GM18951 (cell line): ENCODE results near the gene SPOCK3.

ENCODE experiments used
- POLR2A ChIP-seq: IDR thresholded peaks from 4 replicates; pipeline ENCODE4 v1.6.1; 2011; ENCODE audit warnings: mild to moderate bottlenecking; ENCODE audit not compliant: insufficient read length, insufficient read depth; ENCODE audit errors: extremely low read depth
- in situ Hi-C: fragments of 300-500 bp; cut with MboI; formaldehyde crosslinking; loops from one replicate; pipeline ENCODE4 v1.12.0; 2022; ENCODE audit warnings: low sequenced_read_pairs, mixed read lengths, inconsistent platforms; ENCODE audit not compliant: unreplicated experiment

Gene SPOCK3

DNA sequence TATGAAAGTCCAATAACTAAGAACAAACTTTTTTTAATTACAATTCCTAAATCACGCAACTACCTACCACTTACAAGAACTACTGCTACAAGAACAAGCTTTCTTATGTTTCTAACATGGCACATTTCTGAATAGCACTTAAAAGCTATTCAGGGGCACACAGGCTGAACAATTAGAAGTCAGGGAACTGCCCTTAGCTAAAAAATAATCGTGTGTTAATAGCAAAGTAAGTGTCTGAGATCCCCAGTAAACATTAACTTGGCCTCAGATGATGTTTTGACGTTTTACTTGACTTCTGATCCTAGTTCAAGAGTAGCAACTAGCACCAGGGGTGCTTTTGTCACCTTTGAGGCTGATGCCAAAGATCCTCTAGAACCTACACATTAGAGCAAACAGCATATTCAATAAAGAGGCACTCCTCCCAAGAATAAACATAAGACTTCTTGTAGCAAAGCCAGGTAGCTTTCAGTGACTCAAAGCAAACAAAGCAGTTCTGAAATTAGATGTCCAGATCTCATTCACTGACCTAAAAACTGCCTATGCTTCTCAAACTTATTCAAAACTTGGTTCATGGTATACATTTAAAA lies 16.2 kb downstream of the SPOCK3 start:
- in situ Hi-C loops = no loop called here
- no peak for TF ChIP-seq POLR2A

DNA sequence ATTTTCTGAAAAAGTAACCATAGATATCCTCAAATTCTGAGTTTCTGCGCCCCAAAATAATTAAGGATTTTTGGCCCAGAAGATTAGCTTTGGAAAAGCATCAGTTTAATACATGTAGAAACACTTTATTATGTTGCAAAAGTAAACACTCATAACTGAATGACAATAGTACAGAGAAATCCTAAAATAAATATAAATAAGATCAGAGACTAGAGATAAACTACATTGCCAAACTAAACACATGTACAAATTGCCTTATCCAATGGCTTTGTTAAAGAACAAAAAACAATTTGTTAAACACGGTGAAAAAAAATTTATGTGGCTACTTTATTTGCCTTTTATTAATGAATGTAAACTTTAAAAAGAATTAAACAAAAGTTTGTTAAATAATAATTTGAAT lies 17.5 kb downstream of the SPOCK3 start:
- no peak for TF ChIP-seq POLR2A
- in situ Hi-C loops = no loop called here

DNA sequence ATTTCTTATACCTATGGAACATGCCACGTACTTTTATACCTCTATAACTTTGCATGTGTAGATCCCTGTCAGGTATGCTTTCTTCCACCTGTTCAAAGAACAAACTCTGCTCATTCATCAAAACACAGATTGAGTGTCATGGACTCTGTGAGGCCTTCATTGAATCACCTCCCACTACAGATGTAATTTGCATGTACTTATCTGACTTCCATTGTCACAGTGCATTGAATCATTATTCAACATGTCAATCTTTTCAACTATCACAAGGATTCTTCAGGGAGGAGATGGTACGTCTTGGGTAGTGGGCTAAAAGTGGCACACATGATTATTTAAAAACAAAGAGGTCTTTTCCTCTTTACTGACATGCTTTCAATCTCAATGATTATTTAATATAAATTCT lies 24.1 kb downstream of the SPOCK3 start:
- in situ Hi-C loops = no loop called here
- TF ChIP-seq POLR2A = no peak

DNA sequence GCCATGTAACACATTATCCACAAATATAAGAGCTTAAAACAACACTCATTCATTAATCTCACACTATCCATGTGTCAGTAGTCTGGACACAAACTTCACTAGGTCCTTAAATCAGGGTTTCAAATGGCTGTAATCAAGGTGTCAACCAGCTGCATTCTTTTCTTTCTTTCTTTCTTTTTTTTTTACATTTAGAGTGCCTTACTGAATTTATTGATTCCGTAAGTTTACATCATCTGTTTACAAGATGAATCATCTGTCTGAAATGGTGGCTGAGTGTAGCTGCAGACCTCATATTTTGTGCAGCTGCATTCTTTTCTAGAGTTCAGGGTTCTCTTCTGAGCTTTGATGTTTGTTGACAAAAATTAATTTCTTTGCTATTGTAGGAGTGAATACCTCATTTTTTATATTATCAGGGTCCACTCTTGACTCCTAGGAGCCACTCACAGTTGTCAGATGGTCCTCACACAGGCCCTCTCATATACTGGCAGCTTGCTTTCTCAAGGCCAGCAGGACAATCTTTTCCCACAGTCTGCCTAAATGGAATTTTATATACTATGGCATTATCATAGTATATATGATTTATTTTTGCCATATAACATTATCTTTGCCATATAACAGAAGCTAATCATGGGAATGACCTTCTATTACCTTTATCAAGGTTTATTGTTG lies 37.8 kb downstream of the SPOCK3 start:
- in situ Hi-C loops = no loop called here
- TF ChIP-seq POLR2A = no peak

DNA sequence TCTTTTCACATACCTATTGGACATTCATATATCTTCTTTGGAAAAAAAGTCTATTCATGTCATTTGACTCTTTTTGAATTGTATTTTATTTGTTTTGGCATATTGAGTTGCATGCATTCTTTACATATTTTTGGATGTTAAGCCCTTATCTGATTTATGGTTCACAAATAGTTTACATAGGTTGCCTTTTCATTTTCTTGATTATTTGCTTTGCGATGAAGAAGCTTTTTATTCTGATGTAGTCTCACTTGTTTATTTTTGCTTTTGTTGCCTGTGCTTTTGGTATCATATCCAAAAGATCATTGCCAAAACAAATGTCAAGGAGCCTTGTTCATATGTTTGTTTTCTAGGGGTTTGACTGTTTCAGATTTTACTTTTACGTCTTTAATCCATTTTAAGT lies 43.9 kb downstream of the SPOCK3 start:
- no peak for TF ChIP-seq POLR2A
- in situ Hi-C loops = no loop called here

DNA sequence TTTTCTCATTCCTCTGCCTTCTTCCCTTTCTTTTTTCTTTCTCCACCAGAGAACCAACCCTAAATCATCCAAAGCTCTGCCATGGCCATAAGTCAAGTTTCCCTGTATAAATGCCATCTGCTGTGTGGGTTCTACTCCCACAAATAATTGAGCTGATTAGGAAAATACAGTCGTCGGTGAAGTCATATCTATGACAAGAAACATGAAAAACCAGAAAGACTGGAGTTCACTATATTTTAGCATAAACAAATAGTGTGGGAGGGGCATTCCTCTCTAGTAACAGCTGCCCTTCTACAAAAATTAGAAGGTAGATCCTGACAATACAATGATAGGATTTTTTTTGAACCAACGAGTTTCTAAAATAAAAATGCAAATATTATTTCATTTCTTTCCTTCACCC lies 48.8 kb downstream of the SPOCK3 start:
- in situ Hi-C loops = no loop called here
- TF ChIP-seq POLR2A = no peak

DNA sequence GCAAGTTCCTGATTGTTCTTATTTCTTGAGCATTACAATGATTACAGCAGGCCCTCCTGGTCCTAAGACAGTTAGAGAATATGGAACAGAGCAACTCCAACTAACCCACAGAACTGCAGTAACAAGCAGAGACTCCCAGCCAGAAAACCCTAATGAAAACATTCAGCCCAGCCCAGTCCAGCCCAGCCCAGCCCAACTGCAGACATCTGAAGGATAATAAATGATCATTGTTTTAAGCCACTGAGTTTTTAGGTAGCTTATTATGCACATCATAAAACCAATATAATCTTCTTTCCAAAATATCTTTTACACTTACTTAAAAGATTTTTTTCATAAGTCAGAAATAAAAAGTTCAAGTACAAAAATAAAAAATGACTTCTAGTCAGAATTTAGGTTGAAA lies 51.3 kb downstream of the SPOCK3 start:
- in situ Hi-C loops = no loop called here
- TF ChIP-seq POLR2A = no peak

DNA sequence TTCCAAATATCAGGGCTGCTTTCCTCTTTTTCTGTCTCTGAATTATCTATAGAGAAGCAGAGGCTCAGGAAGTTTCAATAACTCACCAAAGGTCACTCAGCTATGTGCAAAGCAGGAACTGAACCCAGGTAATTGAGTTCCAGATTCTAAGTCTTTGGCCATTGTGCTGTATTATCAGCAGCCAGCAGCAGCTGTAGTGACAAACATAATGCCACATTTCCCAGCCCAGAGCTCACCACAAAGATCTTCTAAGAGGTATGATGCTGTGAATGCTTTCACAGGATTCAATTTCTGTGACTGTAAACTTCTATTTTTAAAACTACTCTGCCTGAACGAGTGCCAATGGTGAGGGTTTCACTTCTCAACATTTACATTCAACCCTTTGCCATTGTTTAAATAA lies 56.4 kb downstream of the SPOCK3 start:
- TF ChIP-seq POLR2A = no peak
- in situ Hi-C loops = no loop called here

DNA sequence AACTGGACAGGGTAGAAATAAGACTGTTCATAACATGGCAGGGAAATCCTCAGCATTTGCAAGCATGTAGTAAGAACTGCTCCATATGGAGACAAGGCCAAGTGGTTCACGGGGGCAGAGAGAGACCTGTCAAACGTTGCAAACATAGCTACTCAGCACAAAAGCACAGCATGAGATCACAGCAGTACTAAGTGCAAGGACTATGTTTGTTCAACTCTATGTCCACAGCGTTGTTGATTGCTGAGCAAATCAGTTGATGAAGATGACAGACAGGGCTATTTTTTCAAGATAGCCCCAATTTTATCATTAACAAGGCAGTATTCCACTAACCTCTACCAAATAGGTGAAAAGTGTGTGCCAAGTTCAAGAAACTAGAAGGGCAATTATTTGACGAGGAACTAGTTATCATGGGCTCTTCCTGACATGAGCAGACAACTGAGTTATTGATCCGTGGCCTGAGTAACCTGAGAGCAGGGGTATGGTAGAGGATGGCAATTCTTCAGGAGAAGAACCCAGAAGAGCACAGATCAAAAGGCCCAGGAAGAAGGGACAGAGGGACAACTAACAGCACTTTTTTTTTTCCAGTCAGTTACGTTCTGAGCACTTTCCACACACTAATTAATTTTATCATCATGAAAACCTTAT lies 57.4 kb downstream of the SPOCK3 start:
- no peak for TF ChIP-seq POLR2A
- in situ Hi-C loops = no loop called here

DNA sequence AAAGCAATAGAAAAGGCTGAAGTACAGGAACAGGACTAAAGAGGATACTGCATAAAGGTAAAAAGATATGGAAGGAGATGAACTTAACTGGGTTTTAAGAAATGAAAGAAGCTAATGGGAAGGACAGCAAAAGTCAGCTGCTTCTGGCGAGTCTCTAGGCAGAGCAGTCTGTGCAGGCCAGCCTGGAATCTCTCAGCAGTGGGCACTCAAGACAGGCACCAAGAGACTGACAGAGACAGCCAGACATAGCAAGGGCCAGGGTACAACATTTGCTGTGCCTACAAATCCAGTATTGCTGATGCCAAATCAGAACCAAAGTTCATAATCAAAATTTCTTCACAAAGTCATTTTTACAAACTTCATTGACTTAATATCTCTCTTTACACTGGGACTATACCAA lies 62.4 kb downstream of the SPOCK3 start:
- TF ChIP-seq POLR2A = no peak

DNA sequence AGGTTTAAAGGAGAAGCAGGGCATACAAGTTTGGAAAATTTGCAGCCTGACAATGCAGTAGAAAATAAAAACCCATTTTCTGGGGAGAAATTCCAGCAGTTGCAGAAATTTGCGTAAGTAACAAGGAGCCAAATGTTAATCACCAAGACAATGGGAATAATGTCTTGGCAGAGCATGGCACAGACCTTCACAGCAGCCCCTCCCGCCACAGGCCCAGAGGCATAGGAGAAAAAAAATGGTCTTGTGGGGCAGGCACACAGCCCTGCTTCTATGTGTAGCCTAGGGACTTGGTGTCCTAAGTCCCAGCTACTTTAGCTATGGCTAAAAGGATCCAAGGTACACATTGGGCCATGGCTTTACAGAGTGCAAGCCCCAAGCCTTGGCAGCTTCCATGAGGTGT lies 65.7 kb downstream of the SPOCK3 start:
- in situ Hi-C loops = no loop called here
- TF ChIP-seq POLR2A = no peak

More for the DNA sequence above, 62.4 kb downstream of the SPOCK3 start:
- in situ Hi-C loops = no loop called here

DNA sequence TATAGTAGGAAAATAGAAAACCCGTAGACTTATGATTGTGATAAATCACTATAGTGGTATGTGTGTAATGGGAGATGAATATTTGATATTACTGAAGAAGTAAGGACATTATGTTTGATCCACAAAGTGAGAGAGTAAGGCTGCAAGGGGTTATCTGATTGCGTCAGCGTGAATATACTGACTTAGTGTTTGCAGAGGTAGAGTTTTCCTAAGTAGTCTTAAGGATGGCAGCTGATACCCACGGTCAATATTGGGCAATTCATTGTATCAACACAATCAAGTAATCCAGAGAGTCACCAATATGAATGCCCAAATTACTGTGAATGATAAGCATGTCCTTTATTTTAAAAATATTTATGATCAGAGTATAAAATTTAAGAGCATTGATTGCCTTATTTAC lies 83.7 kb downstream of the SPOCK3 start:
- in situ Hi-C loops = no loop called here
- no peak for TF ChIP-seq POLR2A

DNA sequence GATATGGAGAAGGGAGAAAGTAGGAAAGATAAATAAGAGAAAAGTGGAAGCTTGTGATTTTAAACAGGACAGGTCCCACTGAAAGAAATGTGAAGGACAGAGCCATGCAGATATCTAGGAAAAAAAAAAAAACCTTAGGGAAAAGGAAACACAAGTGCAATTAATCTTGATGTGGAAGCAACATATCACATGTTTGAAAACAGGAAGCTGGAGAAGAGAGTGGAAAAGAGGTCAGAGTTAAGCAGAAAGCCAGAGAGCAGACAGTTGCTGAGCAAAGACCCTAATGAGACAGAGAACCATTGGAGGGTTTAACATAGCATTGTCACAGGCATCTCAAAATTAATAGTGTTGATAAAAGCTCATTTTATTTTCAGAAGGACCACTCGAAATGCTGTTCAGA lies 89.7 kb downstream of the SPOCK3 start:
- in situ Hi-C loops = no loop called here
- TF ChIP-seq POLR2A = no peak

DNA sequence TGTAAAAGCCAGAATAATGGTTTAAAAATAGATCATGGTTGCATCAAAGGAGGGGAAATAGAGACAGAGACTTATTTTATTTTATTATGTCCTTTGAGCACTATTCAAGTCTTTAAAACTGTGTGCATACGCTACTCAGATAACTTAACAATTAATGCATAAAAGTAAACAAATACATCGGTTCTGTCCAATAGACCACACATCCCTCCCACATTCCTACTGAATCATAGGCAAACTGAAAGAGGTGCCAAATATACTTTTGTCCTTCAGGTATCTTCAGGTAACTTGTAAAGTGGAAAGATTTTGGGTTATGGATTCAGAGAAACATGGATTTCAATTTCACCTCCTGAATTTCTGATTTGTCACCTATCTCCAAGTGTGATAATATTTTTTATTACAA lies 91.3 kb downstream of the SPOCK3 start:
- in situ Hi-C loops = no loop called here
- no peak for TF ChIP-seq POLR2A
